Psoas muscle (tissue), 8 donors: ENCODE results near the gene PPWD1. TPM values are rescaled to one million over a fixed set of nuclear protein-coding genes. Genes with fewer than 3 reads are reported as not detected.

Source experiments
- ATAC-seq, 4 donors: fragments of 200-7000 bp; cut with Tn5 transposase; one replicate each; pipeline ENCODE4 v1.9.1; 2020; ENCODE audit warnings: moderate library complexity in 3 of 4, mild to moderate bottlenecking in 2 of 4
- DNase-seq, 2 donors: peaks; one replicate each; pipeline ENCODE4 v3.0.0-alpha.2; 2020
- H3K27ac ChIP-seq: fragments of 200-600 bp; one replicate; pipeline ENCODE4 v1.8.0; 2022
- H3K27me3 ChIP-seq, 3 donors: fragments of 200-600 bp in 1 of 3; one replicate each; pipeline versions ENCODE4 v1.6.1 to v1.8.0; 2013 to 2022; ENCODE audit warnings: low read length in 2 of 3, mild to moderate bottlenecking in 2 of 3, moderate library complexity in 1 of 3; ENCODE audit not compliant: insufficient read depth in 3 of 3
- H3K36me3 ChIP-seq, 2 donors: fragments of 200-600 bp in 1 of 2; one replicate each; pipeline versions ENCODE4 v1.6.1 to v1.8.0; 2013 to 2022; ENCODE audit warnings: low read depth in 1 of 2, mild to moderate bottlenecking in 1 of 2, moderate library complexity in 1 of 2; ENCODE audit not compliant: insufficient read depth in 1 of 2
- H3K4me1 ChIP-seq: fragments of 200-600 bp; one replicate; pipeline ENCODE4 v1.8.0; 2022
- H3K4me3 ChIP-seq: fragments of 200-600 bp; one replicate; pipeline ENCODE4 v1.8.0; 2022; ENCODE audit warnings: mild to moderate bottlenecking
- H3K9me3 ChIP-seq: fragments of 200-600 bp; one replicate; pipeline ENCODE4 v1.8.0; 2022
- WGBS, 3 donors: extraction: QIAGEN DNeasy Blood & Tissue Kit; methylation state at CpG; one replicate each; pipeline versions ENCODE4 v1.1.6 to v1.1.7; 2013; 5-methylcytosine and 5-hydroxymethylcytosine counted together
- intact Hi-C, 2 donors: fragments of 100-400 bp; cut with DNase I; formaldehyde crosslinking; loops; one replicate each; pipeline versions ENCODE4 v1.11.0 to v1.14.2; 2022
- long read RNA-seq, 2 donors: library from polyadenylated mRNA; unstranded; transcript quantifications; one replicate each; pipeline ENCODE4 v2.0.0, GENCODE V29; 2021
- polyA plus RNA-seq, 3 donors: library from polyadenylated mRNA; stranded (reverse); fragments of 200-250 nt; gene quantifications; one replicate each; pipeline ENCODE4 v1.2.3, GENCODE V29; 2013
- total RNA-seq, 4 donors: library from RNA; stranded (reverse); fragmentation: NEBNext Ultra II Directional in 2 of 4; extraction: Animal tissue kit (Norgen Biotek cat#: 25700) in 2 of 4; gene quantifications; one replicate each; pipeline versions ENCODE4 v1.2.1 to v1.2.4, GENCODE V29; 2021 to 2023
- TF ChIP-seq, protein P1 (sequence below): fragments of 200-600 bp; IDR thresholded peaks from one replicate; pipeline ENCODE4 v1.8.0; 2022; ENCODE audit warnings: antibody characterized with exemption
- donor health status: healthy with polysubstance abuse.
- donor health status: DM: no; HTN: no; CAD: no; lungs with moderate emphysema.
- donor health status: Bipolar disorder and iron deficiency.
- donor health status: healthy.
- donor health status: DM: yes; HTN: yes; CAD: no.
- donor health status: DM: no; HTN: no; CAD: no.
- donor health status: DM: no; HTN: no; CAD: no.
- donor health status: DM: yes; HTN: yes; CAD: no.

PPWD1 gene
- total RNA-seq (10 to 100 TPM; 11.0 to 19.4 (median 13.5) TPM), polyA plus RNA-seq (10 to 100 TPM; 11.4 to 17.1 (median 14.3) TPM)
- long read RNA-seq, donor 1, transcript PPWD1-201 (11 exons, 2,166 nt): major isoform, 14 of 17 reads
- long read RNA-seq, donor 1, partial matches to known transcripts: 0 of 17 reads
- long read RNA-seq, donor 1, other reads (novel, unspliced or antisense): 2 of 17 reads
- long read RNA-seq, donor 2, transcript PPWD1-201 (11 exons, 2,166 nt): major isoform, 37 of 52 reads
- long read RNA-seq, donor 2, partial matches to known transcripts: 1 of 52 reads
- long read RNA-seq, donor 2, other reads (novel, unspliced or antisense): 13 of 52 reads

DNA sequence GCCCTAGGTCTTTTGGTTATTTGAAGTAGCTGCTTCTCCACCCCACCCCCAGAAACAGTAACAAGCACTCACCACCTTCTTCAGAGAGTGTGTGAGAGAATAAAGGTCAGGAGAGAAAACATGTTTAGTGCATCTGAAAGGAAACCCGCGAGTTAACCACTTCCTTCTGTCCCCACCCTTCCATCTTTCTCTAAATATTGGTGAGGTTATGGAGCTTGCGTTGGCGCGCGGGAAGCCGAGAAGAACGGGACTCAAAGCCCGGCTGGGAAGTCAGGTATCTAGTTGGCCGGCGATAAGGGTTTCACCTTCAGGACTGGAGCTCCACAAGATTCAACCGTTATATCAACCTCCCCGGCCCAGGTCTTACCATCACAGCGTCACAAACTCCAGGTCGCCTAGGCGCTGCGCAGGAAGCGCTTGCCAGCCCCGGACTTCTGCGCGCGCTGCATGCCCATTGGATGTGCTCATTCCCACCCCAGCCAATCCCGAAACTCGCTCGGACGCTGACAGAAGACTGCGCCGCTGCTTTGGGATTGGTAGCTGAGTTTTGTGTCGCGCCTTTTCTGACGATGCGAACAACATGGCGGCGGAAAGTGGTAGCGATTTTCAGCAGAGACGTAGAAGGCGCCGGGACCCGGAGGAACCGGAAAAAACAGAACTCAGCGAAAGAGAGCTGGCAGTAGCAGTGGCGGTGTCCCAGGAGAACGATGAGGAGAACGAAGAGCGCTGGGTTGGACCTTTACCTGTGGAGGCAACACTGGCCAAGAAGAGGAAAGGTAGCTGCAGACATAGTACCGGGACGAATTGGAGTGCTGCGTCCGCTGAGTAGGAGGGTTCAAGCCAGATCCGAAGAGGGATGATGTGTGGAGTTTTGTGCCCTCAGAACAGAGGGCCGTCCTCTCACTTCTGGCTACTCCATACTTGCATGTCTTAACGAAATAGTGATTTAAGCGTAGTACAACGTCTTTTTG is at the start of gene PPWD1, which contains the start of gene CENPK:
TSS of gene PPWD1 (plus strand) at position 566 of the 971 bp plus-strand sequence. CDS start at position 581, 15 bp downstream.
TSS of gene CENPK (minus strand) at position 438 of the 971 bp plus-strand sequence. CDS start 8,261 bp downstream, outside the sequence.
- DNase-seq (peak; percentile 94 to 96), ATAC-seq (peak; percentile 99 to 100 (median 100))
- WGBS, 3 donors: 0 to 1% (median 0%) methylated on average over 54 of the region's 54 CpGs
- no peaks in the 10 kb centered on the region for H3K27me3 ChIP-seq
- intact Hi-C loops: no loop called here
- H3K36me3 ChIP-seq: peaks cover 0 to 7% of the 10 kb centered on the region in 2 donors
- TF ChIP-seq, protein P1, sequence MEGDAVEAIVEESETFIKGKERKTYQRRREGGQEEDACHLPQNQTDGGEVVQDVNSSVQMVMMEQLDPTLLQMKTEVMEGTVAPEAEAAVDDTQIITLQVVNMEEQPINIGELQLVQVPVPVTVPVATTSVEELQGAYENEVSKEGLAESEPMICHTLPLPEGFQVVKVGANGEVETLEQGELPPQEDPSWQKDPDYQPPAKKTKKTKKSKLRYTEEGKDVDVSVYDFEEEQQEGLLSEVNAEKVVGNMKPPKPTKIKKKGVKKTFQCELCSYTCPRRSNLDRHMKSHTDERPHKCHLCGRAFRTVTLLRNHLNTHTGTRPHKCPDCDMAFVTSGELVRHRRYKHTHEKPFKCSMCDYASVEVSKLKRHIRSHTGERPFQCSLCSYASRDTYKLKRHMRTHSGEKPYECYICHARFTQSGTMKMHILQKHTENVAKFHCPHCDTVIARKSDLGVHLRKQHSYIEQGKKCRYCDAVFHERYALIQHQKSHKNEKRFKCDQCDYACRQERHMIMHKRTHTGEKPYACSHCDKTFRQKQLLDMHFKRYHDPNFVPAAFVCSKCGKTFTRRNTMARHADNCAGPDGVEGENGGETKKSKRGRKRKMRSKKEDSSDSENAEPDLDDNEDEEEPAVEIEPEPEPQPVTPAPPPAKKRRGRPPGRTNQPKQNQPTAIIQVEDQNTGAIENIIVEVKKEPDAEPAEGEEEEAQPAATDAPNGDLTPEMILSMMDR: no peak
- peaks cover 22% of the 10 kb centered on the region for H3K4me1 ChIP-seq
- peak within 1 kb of the TSS; percentile 85 for H3K4me3 ChIP-seq
- H3K9me3 ChIP-seq: no peaks in the 10 kb centered on the region
- peak within 1 kb of the TSS; percentile 85 for H3K27ac ChIP-seq

DNA sequence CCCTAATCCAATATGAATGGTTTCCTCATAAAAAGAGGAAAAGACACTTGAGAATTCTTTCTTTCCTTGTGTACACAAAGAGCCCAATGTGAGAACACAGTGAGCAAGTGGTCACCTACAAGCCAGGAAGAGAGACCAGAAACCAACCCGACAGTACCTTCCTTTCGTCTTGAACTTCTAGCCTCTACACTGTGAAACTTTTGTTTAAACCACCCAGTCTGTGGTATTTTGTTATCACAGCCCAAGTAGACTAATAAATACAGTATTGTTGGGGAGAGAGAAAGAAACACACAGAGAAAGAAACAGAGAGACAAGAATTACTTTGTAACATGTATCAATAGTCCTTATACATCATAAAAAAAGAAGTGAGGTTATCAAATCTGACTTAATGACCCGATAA is 37.4 kb upstream of the PPWD1 start:
- intact Hi-C loops: no loop called here
- 92 to 99% (median 96%) methylated on average over 3 of the region's 3 CpGs for WGBS, 3 donors
- Histone ChIP-seq H3K4me3 (no peak overlapping the region), H3K4me1 (no peaks in the 10 kb centered on the region), H3K27ac (no peak overlapping the region), H3K36me3 (no peaks in the 10 kb centered on the region), H3K27me3 (no peaks in the 10 kb centered on the region), H3K9me3 (no peaks in the 10 kb centered on the region)
- DNase-seq (no peak), ATAC-seq (no peak)
- TF ChIP-seq, protein P1: no peak

DNA sequence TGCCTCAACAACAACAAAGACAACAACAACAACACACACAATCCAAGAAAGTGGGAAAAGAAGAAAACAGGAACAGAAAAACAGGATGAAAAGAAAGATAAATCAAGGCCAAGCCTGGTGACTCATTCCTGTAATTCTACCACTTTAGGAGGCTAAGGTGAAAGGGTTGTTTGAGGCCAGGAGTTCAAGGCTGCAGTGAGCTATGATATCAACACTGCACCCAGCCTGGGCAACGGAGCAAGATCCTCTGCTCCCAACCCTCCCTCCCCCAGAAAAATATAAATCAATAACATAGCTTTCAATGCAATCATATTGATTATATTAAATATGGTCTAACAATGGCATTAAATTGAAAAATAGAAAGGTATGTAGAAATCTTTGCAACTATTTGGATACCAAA is 32.2 kb upstream of the PPWD1 start:
- H3K27ac ChIP-seq: no peak overlapping the region
- no peak for ATAC-seq
- H3K36me3 ChIP-seq: no peaks in the 10 kb centered on the region
- WGBS, 3 donors: 98 to 100% (median 100%) methylated on average over 1 of the region's 1 CpG
- no peaks in the 10 kb centered on the region for H3K9me3 ChIP-seq
- TF ChIP-seq, protein P1: no peak
- DNase-seq: no peak
- H3K27me3 ChIP-seq: no peaks in the 10 kb centered on the region
- intact Hi-C loops: no loop called here
- no peak overlapping the region for H3K4me3 ChIP-seq
- H3K4me1 ChIP-seq: no peaks in the 10 kb centered on the region

DNA sequence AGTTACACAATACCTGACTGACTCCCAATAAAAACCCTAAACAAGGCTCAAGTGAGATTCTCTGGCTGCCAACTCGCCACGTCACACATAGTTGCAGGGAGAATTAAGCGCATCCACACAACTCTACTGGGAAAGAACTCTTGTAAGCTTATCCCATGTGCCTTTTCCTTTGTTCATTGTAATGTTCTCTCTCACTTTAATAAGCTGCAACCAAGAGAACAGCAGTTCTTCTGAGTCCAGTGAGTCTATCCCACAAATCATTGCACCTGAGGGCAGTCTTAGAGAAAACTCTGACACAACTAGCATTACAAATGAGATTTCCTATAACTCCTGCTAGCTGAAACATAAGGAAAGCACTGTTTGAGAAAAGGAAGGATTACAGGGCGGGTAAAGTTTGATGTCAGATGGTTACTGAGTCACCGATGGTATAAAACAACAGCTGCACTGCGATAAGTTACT is 27.5 kb upstream of the PPWD1 start:
- 67 to 71% (median 68%) methylated on average over 6 of the region's 6 CpGs for WGBS, 3 donors
- H3K4me3 ChIP-seq: no peak overlapping the region
- ATAC-seq (no peak), DNase-seq (no peak)
- H3K36me3 ChIP-seq: no peaks in the 10 kb centered on the region
- H3K4me1 ChIP-seq: no peaks in the 10 kb centered on the region
- H3K27me3 ChIP-seq: no peaks in the 10 kb centered on the region
- intact Hi-C loops: no loop called here
- no peak overlapping the region for H3K27ac ChIP-seq
- TF ChIP-seq, protein P1: no peak
- H3K9me3 ChIP-seq: no peaks in the 10 kb centered on the region
